D721Med (cell line): Measurements from ENCODE around the gene PEMT.

Experiments
- DNase-seq: peaks from one replicate; pipeline ENCODE4 v3.0.0; 2011; ENCODE audit warnings: low spot score; ENCODE audit not compliant: insufficient read length
- FAIRE-seq: peaks from 2 replicates; lab custom pipeline; 2011; peaks lifted over from hg19 to GRCh38; lab: Jason Lieb, UNC
- TF ChIP-seq, protein P1 (sequence below): IDR thresholded peaks from 2 replicates; pipeline ENCODE4 v1.5.1; 2012; ENCODE audit warnings: mild to moderate bottlenecking, control low read depth; ENCODE audit not compliant: insufficient read depth; ENCODE audit errors: missing control alignments

PEMT gene

GRCh38 chr17:17498606-17499301 is 92.8 kb downstream of the PEMT start:
- no peak for FAIRE-seq
- DNase-seq: no peak
- TF ChIP-seq, protein P1, sequence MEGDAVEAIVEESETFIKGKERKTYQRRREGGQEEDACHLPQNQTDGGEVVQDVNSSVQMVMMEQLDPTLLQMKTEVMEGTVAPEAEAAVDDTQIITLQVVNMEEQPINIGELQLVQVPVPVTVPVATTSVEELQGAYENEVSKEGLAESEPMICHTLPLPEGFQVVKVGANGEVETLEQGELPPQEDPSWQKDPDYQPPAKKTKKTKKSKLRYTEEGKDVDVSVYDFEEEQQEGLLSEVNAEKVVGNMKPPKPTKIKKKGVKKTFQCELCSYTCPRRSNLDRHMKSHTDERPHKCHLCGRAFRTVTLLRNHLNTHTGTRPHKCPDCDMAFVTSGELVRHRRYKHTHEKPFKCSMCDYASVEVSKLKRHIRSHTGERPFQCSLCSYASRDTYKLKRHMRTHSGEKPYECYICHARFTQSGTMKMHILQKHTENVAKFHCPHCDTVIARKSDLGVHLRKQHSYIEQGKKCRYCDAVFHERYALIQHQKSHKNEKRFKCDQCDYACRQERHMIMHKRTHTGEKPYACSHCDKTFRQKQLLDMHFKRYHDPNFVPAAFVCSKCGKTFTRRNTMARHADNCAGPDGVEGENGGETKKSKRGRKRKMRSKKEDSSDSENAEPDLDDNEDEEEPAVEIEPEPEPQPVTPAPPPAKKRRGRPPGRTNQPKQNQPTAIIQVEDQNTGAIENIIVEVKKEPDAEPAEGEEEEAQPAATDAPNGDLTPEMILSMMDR: no peak

GRCh38 chr17:17497845-17498520 is 93.5 kb downstream of the PEMT start:
- DNase-seq: no peak
- no peak for FAIRE-seq
- TF ChIP-seq, protein P1: no peak

DNA sequence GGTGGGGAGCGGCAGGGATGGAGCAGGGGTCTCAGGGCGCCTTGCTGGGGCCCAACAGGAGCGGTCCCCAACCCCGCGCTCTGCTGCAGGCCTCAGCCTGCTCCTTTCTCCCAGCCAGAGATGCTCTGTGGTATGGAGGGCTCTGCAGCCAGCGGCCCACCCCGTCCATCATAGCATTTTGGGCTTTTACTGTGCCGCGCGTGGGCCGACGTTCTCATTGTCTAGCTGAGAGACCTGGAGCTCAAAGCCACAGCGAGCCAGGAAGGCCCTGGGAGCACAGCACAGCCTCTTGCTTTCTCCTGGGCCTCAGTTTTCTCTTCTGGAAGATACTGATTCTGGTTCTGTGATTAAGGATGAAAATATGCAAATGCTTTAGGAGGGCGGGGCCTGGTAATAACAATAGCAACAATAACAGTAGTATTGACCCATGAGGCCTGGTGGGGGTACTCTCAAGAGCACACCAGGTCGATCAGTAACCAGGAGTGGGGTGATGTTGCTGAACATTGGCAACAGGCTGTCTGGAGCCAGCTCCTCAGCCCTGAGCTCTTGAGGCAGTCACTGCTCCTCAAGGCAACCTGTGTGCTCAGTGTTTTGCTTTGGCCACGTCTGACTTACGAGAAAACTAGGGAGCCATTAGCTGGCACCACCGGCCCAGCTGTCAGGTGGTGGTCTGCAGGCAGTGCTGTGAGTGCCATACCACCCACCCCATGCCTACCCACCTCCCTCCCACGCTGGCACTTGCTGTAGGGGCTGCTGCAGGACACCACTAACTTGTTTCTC is 94.3 kb downstream of the PEMT start:
- FAIRE-seq (no peak), DNase-seq (no peak)
- TF ChIP-seq, protein P1: no peak

DNA sequence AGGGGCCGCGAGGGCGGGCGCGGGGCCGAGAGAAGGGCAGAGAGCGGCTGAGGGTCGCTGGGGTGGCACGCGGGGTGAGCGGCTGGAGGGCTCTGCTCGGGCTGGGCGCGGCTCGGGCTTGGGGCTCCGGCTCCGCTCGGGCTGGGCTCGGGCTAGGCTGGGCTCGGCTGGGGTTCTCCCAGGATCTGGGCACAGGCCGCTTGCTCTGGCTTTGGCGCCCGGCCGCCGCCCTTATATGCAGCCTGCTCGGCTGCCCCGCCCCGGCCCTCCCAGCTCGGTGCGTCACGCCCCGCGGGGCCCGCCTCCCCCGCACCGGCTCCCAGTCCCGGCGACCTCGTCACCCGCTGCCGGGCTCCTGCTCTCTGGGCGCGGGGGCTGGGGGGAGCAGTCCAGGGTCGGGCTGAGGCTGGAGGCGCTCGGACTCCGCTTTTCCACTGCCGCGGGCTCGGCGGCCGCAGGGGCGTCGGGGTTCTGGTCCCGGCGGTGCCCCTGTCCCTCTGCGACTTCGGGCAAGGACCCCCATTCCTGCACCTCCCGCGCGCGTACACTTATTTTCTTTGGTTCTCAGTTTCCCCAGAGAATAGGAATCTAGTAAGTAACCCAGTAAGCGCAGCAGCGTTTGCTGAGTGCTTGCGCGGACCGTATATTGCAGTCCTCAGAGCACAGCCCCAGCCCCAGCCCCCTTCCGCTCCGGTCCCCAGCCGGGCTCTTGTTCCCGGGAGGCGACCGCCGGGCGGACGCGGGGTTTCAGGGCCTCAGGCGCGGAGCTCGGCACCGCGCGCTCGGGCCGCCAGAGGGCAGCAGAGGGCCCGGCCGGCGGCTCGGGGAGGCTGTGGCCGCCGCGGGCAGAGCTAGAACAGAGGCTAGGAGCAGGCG is 95.1 kb downstream of the PEMT start, which contains the start of gene RASD1:
Gene RASD1, minus strand, starts transcription at position 207 of the 876 bp plus-strand sequence. CDS start 214 bp downstream, outside the sequence.
- peak; percentile 88 for DNase-seq
- no peak for FAIRE-seq
- TF ChIP-seq, protein P1: peak; percentile 48

GRCh38 chr17:17495536-17496188 is 95.8 kb downstream of the PEMT start:
- FAIRE-seq (no peak), DNase-seq (no peak)
- TF ChIP-seq, protein P1: no peak

GRCh38 chr17:17494870-17495535 is 96.5 kb downstream of the PEMT start:
- TF ChIP-seq, protein P1: no peak
- DNase-seq: no peak
- FAIRE-seq: no peak
